ENCODE data around the gene LHX6. TPM values are rescaled to one million over a fixed set of nuclear protein-coding genes. Genes with fewer than 3 reads are reported as not detected.

The LHX6 gene
- total RNA-seq, 1 donor from 2014 or later: 0.34 TPM

GRCh38 chr9:122195875-122196274 is 32.9 kb downstream of the LHX6 start:
- no peak overlapping the region for H3K4me3 ChIP-seq (ENCODE audit: insufficient read depth, low read depth, low read length)
- Mint-ChIP-seq H3K9me3 (ENCODE audit: unreplicated experiment) (no peaks in the 10 kb centered on the region), H3K27me3 (ENCODE audit: low read depth, unreplicated experiment) (peaks cover 51% of the 10 kb centered on the region), H3K27ac (ENCODE audit: unreplicated experiment) (no peak overlapping the region), H3K36me3 (ENCODE audit: low read depth, unreplicated experiment) (peaks cover 2% of the 10 kb centered on the region), H3K4me3 (ENCODE audit: unreplicated experiment) (no peak overlapping the region), H3K4me1 (ENCODE audit: low read depth, unreplicated experiment) (peaks cover 2% of the 10 kb centered on the region)
- TF ChIP-seq CTCF (IDR thresholded peaks at IDR 0.05; ENCODE audit: insufficient read depth, low read depth, low read length): no peak
- no peak for TF ChIP-seq EZH2 (IDR thresholded peaks at IDR 0.05; ENCODE audit: insufficient read depth, low read length)
- no peaks in the 10 kb centered on the region for H3K36me3 ChIP-seq (ENCODE audit: insufficient read depth, low read length)
- H2AFZ ChIP-seq (ENCODE audit: low read depth, low read length): no peak overlapping the region
- H3K9ac ChIP-seq (ENCODE audit: low read length): no peak overlapping the region
- no peaks in the 10 kb centered on the region for H3K9me3 ChIP-seq (ENCODE audit: insufficient read depth, low read depth, low read length)
- DNase-seq (ENCODE audit: low read depth) (no peak), FAIRE-seq (no peak)
- peaks cover 16% of the 10 kb centered on the region for H3K27me3 ChIP-seq (ENCODE audit: insufficient read depth, low read length)
- H4K20me1 ChIP-seq (ENCODE audit: insufficient read depth, low read length): no peaks in the 10 kb centered on the region
- H3K79me2 ChIP-seq (ENCODE audit: insufficient read depth, low read length): no peaks in the 10 kb centered on the region
- H3K27ac ChIP-seq (ENCODE audit: low read depth, low read length): no peak overlapping the region
- no peak overlapping the region for H3K4me2 ChIP-seq (ENCODE audit: low read length)
- no peaks in the 10 kb centered on the region for H3K4me1 ChIP-seq (ENCODE audit: insufficient read depth, low read length)

GRCh38 chr9:122193651-122194050 is 35.1 kb downstream of the LHX6 start:
- Mint-ChIP-seq H3K9me3 (ENCODE audit: unreplicated experiment) (no peaks in the 10 kb centered on the region), H3K27me3 (ENCODE audit: low read depth, unreplicated experiment) (peaks cover 43% of the 10 kb centered on the region), H3K27ac (ENCODE audit: unreplicated experiment) (no peak overlapping the region), H3K4me3 (ENCODE audit: unreplicated experiment) (no peak overlapping the region), H3K4me1 (ENCODE audit: low read depth, unreplicated experiment) (peaks cover 2% of the 10 kb centered on the region), H3K36me3 (ENCODE audit: low read depth, unreplicated experiment) (peaks cover 2% of the 10 kb centered on the region)
- Histone ChIP-seq H3K9me3 (ENCODE audit: insufficient read depth, low read depth, low read length) (no peaks in the 10 kb centered on the region), H3K27me3 (ENCODE audit: insufficient read depth, low read length) (peaks cover 15% of the 10 kb centered on the region), H3K79me2 (ENCODE audit: insufficient read depth, low read length) (no peaks in the 10 kb centered on the region), H3K36me3 (ENCODE audit: insufficient read depth, low read length) (no peaks in the 10 kb centered on the region), H3K4me2 (ENCODE audit: low read length) (no peak overlapping the region), H4K20me1 (ENCODE audit: insufficient read depth, low read length) (no peaks in the 10 kb centered on the region), H3K4me3 (ENCODE audit: insufficient read depth, low read depth, low read length) (no peak overlapping the region), H3K27ac (ENCODE audit: low read depth, low read length) (no peak overlapping the region), H3K4me1 (ENCODE audit: insufficient read depth, low read length) (no peaks in the 10 kb centered on the region), H3K9ac (ENCODE audit: low read length) (no peak overlapping the region), H2AFZ (ENCODE audit: low read depth, low read length) (no peak overlapping the region)
- no peak for DNase-seq (ENCODE audit: low read depth)
- FAIRE-seq: no peak
- TF ChIP-seq CTCF (IDR thresholded peaks at IDR 0.05; ENCODE audit: insufficient read depth, low read depth, low read length) (no peak), EZH2 (IDR thresholded peaks at IDR 0.05; ENCODE audit: insufficient read depth, low read length) (no peak)

- Histone ChIP-seq H3K9ac (ENCODE audit: low read length) (no peak overlapping the region), H2AFZ (ENCODE audit: low read depth, low read length) (no peak overlapping the region), H4K20me1 (ENCODE audit: insufficient read depth, low read length) (no peaks in the 10 kb centered on the region), H3K9me3 (ENCODE audit: insufficient read depth, low read depth, low read length) (no peaks in the 10 kb centered on the region), H3K27me3 (ENCODE audit: insufficient read depth, low read length) (peaks cover 11% of the 10 kb centered on the region), H3K36me3 (ENCODE audit: insufficient read depth, low read length) (no peaks in the 10 kb centered on the region), H3K4me1 (ENCODE audit: insufficient read depth, low read length) (no peaks in the 10 kb centered on the region), H3K4me2 (ENCODE audit: low read length) (no peak overlapping the region), H3K79me2 (ENCODE audit: insufficient read depth, low read length) (no peaks in the 10 kb centered on the region), H3K27ac (ENCODE audit: low read depth, low read length) (no peak overlapping the region), H3K4me3 (ENCODE audit: insufficient read depth, low read depth, low read length) (no peak overlapping the region)
- Mint-ChIP-seq H3K4me1 (ENCODE audit: low read depth, unreplicated experiment) (peaks cover 2% of the 10 kb centered on the region), H3K27me3 (ENCODE audit: low read depth, unreplicated experiment) (peaks cover 38% of the 10 kb centered on the region), H3K4me3 (ENCODE audit: unreplicated experiment) (no peak overlapping the region), H3K27ac (ENCODE audit: unreplicated experiment) (no peak overlapping the region), H3K9me3 (ENCODE audit: unreplicated experiment) (no peaks in the 10 kb centered on the region), H3K36me3 (ENCODE audit: low read depth, unreplicated experiment) (peaks cover 2% of the 10 kb centered on the region)
- DNase-seq (ENCODE audit: low read depth): no peak
- TF ChIP-seq EZH2 (IDR thresholded peaks at IDR 0.05; ENCODE audit: insufficient read depth, low read length) (no peak), CTCF (IDR thresholded peaks at IDR 0.05; ENCODE audit: insufficient read depth, low read depth, low read length) (no peak)
- no peak for FAIRE-seq
Measured at GRCh38 chr9:122192914-122193525, 35.7 kb downstream of the LHX6 start.
